HepG2 (cell line): ENCODE data around the gene WEE1. TPM values are rescaled to one million over a fixed set of nuclear protein-coding genes. Genes with fewer than 3 reads are reported as not detected.

Experiments used
- AHR ChIP-seq: IDR thresholded peaks from 2 replicates; pipeline ENCODE4 v1.6.1; 2018; ENCODE audit warnings: missing genetic modification reagents, missing compliant biosample characterization
- ATF4 ChIP-seq, 2 experiments: fragments of 450-650 bp in 1 of 2; sonication (generic) in 1 of 2; formaldehyde crosslinking; IDR thresholded peaks; 2 replicates each; pipeline versions ENCODE4 v1.5.0 to v1.8.0; 2020 to 2022; ENCODE audit warnings: mild to moderate bottlenecking in 1 of 2, missing genetic modification reagents in 1 of 2
- HES4 ChIP-seq: sonication (generic); formaldehyde crosslinking; IDR thresholded peaks from 2 replicates; pipeline ENCODE4 v1.9.0; 2021; ENCODE audit warnings: mild to moderate bottlenecking, missing genetic modification reagents, borderline replicate concordance
- HNRNPLL ChIP-seq: fragments of 200-400 bp; formaldehyde crosslinking; IDR thresholded peaks from 2 replicates; pipeline ENCODE4 v1.6.1; 2017; ENCODE audit warnings: mild to moderate bottlenecking, low read depth, low read length; ENCODE audit not compliant: poor library complexity, severe bottlenecking
- KLF16 ChIP-seq, 2 experiments: sonication (generic) in 1 of 2; formaldehyde crosslinking in 1 of 2; IDR thresholded peaks; 2 replicates each; pipeline versions ENCODE4 v1.6.1 to v1.8.0; 2016 to 2023; ENCODE audit warnings: missing genetic modification reagents in 2 of 2, missing compliant biosample characterization in 1 of 2
- NFKB2 ChIP-seq: sonication (generic); formaldehyde crosslinking; IDR thresholded peaks from 2 replicates; pipeline ENCODE4 v1.4.0; 2020; ENCODE audit warnings: missing genetic modification reagents, borderline replicate concordance
- ONECUT2 ChIP-seq: sonication (generic); formaldehyde crosslinking; IDR thresholded peaks from 2 replicates; pipeline ENCODE4 v1.4.0; 2020; ENCODE audit warnings: missing genetic modification reagents
- PREB ChIP-seq: sonication (generic); formaldehyde crosslinking; IDR thresholded peaks from 2 replicates; pipeline ENCODE4 v1.4.0; 2020; ENCODE audit warnings: missing genetic modification reagents
- RNF219 ChIP-seq: sonication (generic); formaldehyde crosslinking; IDR thresholded peaks from 2 replicates; pipeline ENCODE4 v1.5.0; 2020; ENCODE audit warnings: mild to moderate bottlenecking, missing genetic modification reagents
- SP2 ChIP-seq: sonication (generic); formaldehyde crosslinking; IDR thresholded peaks from 2 replicates; pipeline ENCODE4 v1.5.1; 2020; ENCODE audit warnings: mild to moderate bottlenecking, missing genetic modification reagents
- ZBTB4 ChIP-seq: sonication (generic); formaldehyde crosslinking; IDR thresholded peaks from 2 replicates; pipeline ENCODE4 v1.4.0; 2020; ENCODE audit warnings: missing genetic modification reagents, mild to moderate bottlenecking, borderline replicate concordance
- ZHX1 ChIP-seq: sonication (generic); formaldehyde crosslinking; IDR thresholded peaks from 2 replicates; pipeline ENCODE4 v1.8.1; 2022; ENCODE audit warnings: low read depth, mild to moderate bottlenecking, missing genetic modification reagents
- ZNF136 ChIP-seq: sonication (generic); formaldehyde crosslinking; IDR thresholded peaks from 2 replicates; pipeline ENCODE4 v1.8.1; 2022; ENCODE audit warnings: low read depth, mild to moderate bottlenecking, moderate library complexity, missing genetic modification reagents
- ZNF143 ChIP-seq: sonication (generic); formaldehyde crosslinking; IDR thresholded peaks from 2 replicates; pipeline ENCODE4 v1.4.0; 2020; ENCODE audit warnings: missing genetic modification reagents
- ZNF20 ChIP-seq: sonication (generic); formaldehyde crosslinking; IDR thresholded peaks from 2 replicates; pipeline ENCODE4 v1.4.0; 2020; ENCODE audit warnings: mild to moderate bottlenecking, moderate library complexity, missing genetic modification reagents
- ZNF253 ChIP-seq: sonication (generic); formaldehyde crosslinking; IDR thresholded peaks from 2 replicates; pipeline ENCODE4 v1.8.0; 2022; ENCODE audit warnings: mild to moderate bottlenecking, missing genetic modification reagents, borderline replicate concordance
- ZNF589 ChIP-seq: sonication (generic); formaldehyde crosslinking; conservative IDR thresholded peaks from 2 replicates; pipeline ENCODE4 v1.8.0; 2022; ENCODE audit warnings: mild to moderate bottlenecking, moderate library complexity, missing genetic modification reagents
- ZNF605 ChIP-seq: sonication (generic); formaldehyde crosslinking; IDR thresholded peaks from 2 replicates; pipeline ENCODE4 v1.8.0; 2022; ENCODE audit warnings: mild to moderate bottlenecking, missing genetic modification reagents
- polyA plus RNA-seq, 8 experiments: library from polyadenylated mRNA; depleted of rRNA in 3 of 8; stranded (reverse) in 7 of 8; unstranded in 1 of 8; fragments of >200 nt; fragmentation: Illumina TruSeq in 4 of 8; extraction: Trizol in 4 of 8; gene quantifications; 2 replicates each; pipeline versions ENCODE4 v1.2.1 to v1.2.3, GENCODE V29; 2011 to 2016; ENCODE audit warnings: low read depth in 4 of 8, missing spikeins in 1 of 8, mixed read lengths in 1 of 8; ENCODE audit not compliant: insufficient read depth in 1 of 8
- total RNA-seq, 5 experiments: library from RNA; depleted of rRNA; stranded (reverse); fragments of >200 nt; fragmentation: Illumina TruSeq; extraction: Trizol; gene quantifications; 2 replicates each; pipeline ENCODE4 v1.2.3, GENCODE V29; 2016; ENCODE audit warnings: low read depth in 1 of 5

The WEE1 gene
- total and polyA plus RNA-seq, 2 of the 13 experiments (the other 11 are each of a cell fraction or from before 2014, with no cell fraction given) = 31.4 to 63.7 TPM

GRCh38 chr11:9573052-9573774 lies at the start of gene WEE1 (continued):
- TF ChIP-seq ZNF253 (peak; percentile 41), PREB (CRISPR knock-in tag) (no peak), SP2 (CRISPR knock-in tag) (peak; percentile 58), ONECUT2 (CRISPR knock-in tag) (peak; percentile 47; the same call in 1 of the 2 replicates), ZNF605 (CRISPR knock-in tag) (peak; percentile 96), ATF4 (CRISPR knock-in tag; IDR thresholded peaks at IDR 0.05) (peak in 1 of 2 experiments; percentile 59; a peak in 2 of 4 replicates), KLF16 (CRISPR knock-in tag; IDR thresholded peaks at IDR 0.05) (peak; percentile 16 to 97; a peak in 2 of 4 replicates), ZNF20 (CRISPR knock-in tag) (no peak), RNF219 (no peak), ZNF143 (CRISPR knock-in tag) (peak; percentile 38; the same call in 1 of the 2 replicates), ZNF136 (CRISPR knock-in tag) (peak; percentile 81; the same call in 1 of the 2 replicates), HNRNPLL (peak; percentile 82), NFKB2 (peak; percentile 65; the same call in 1 of the 2 replicates), ZBTB4 (CRISPR knock-in tag) (peak; percentile 82; the same call in 1 of the 2 replicates), AHR (CRISPR knock-in tag) (no peak), ZNF589 (CRISPR knock-in tag) (peak; percentile 88), ZHX1 (CRISPR knock-in tag) (no peak), HES4 (CRISPR knock-in tag) (no peak)
